ENCODE data around the gene CATSPER1.

CATSPER1 gene

GRCh38 chr11:65973439-65974110 is 52.7 kb downstream of the CATSPER1 start:
- DNase-seq (ENCODE audit: low read depth in 2 of 2, low spot score in 1 of 2) = no peak

- no peak for DNase-seq (ENCODE audit: low read depth in 2 of 2, low spot score in 1 of 2)
These were observed 54.2 kb downstream of the CATSPER1 start for GRCh38 chr11:65972116-65972515.

GRCh38 chr11:65968600-65969482 is 57.4 kb downstream of the CATSPER1 start:
- no peak for DNase-seq (ENCODE audit: low read depth in 2 of 2, low spot score in 1 of 2)

GRCh38 chr11:65967329-65967934 is 58.8 kb downstream of the CATSPER1 start:
- DNase-seq (ENCODE audit: low read depth in 2 of 2, low spot score in 1 of 2) = no peak
